Thyroid gland (tissue), 4 donors: ENCODE measurements around the gene MYO18B.

Experiments used
- POLR2A ChIP-seq, 2 donors: fragments of 450-650 bp; IDR thresholded peaks; one replicate each; pipeline ENCODE4 v1.6.1; 2017; ENCODE audit warnings: antibody characterized with exemption in 2 of 2, mild to moderate bottlenecking in 2 of 2, moderate library complexity in 1 of 2
- TF ChIP-seq, protein P1 (sequence below), 6 experiments: fragments of 200-600 bp in 3 of 6; fragments of 450-650 bp in 3 of 6; sonication (generic) in 3 of 6; IDR thresholded peaks; one replicate each; pipeline ENCODE4 v1.5.1; 2016 to 2019; ENCODE audit warnings: antibody characterized with exemption in 6 of 6, mild to moderate bottlenecking in 2 of 6, inconsistent platforms in 1 of 6, moderate library complexity in 1 of 6

DNA sequence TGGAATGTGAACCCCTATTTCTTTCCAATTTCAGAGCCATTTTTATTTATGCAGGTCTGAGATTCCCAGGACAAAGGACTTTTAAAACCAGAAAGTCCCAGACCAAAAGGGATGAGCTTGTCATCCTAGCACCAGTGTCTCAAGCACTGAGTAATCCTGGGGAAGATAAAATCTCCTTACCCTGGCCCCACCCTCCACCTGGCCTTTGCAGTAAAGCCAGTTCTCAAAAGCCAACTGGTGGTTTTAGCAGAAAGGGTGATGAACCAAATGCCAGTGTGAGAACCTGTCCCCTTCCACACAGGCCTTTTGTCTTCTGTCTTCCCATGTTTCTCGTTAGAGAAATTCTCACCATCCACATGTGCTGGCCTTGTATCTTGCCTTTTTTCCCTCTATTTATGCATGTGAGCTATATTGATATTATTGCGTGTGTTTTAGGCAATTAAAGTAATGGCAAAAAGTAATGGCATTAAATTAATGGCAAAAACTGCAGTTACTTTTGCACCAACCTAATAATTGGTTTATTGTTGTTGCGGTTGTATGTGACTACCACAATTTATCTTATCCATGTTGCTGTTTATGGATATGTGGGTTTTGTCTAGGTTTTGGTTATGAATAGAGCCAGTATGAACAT, 191.3 kb downstream of the MYO18B start:
- TF ChIP-seq, protein P1, sequence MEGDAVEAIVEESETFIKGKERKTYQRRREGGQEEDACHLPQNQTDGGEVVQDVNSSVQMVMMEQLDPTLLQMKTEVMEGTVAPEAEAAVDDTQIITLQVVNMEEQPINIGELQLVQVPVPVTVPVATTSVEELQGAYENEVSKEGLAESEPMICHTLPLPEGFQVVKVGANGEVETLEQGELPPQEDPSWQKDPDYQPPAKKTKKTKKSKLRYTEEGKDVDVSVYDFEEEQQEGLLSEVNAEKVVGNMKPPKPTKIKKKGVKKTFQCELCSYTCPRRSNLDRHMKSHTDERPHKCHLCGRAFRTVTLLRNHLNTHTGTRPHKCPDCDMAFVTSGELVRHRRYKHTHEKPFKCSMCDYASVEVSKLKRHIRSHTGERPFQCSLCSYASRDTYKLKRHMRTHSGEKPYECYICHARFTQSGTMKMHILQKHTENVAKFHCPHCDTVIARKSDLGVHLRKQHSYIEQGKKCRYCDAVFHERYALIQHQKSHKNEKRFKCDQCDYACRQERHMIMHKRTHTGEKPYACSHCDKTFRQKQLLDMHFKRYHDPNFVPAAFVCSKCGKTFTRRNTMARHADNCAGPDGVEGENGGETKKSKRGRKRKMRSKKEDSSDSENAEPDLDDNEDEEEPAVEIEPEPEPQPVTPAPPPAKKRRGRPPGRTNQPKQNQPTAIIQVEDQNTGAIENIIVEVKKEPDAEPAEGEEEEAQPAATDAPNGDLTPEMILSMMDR (IDR thresholded peaks at IDR 0.05), result no peak
- no peak for TF ChIP-seq POLR2A (IDR thresholded peaks at IDR 0.05)
